SK-N-SH (cell line): ENCODE data around the gene MS4A4A. TPM values are rescaled to one million over a fixed set of nuclear protein-coding genes. Genes with fewer than 3 reads are reported as not detected.

Experiments
- CTCF ChIA-PET: fragments of 300-600, 350-600 bp; formaldehyde crosslinking; extraction: SDS; loops from one replicate; lab custom pipeline; 2021; lab: Yijun Ruan, JAX
- POLR2A ChIA-PET: fragments of 350-600 bp; sonication (Branson Sonifier 250); formaldehyde crosslinking; extraction: SDS; loops from one replicate; lab custom pipeline; 2020; ENCODE audit warnings: antibody characterized with exemption, inconsistent platforms; lab: Yijun Ruan, JAX
- DNase-seq: peaks from one replicate; pipeline ENCODE4 v3.0.0; 2012
- H2AFZ ChIP-seq: fragments of 200-600 bp; sonication (generic); 2 replicates; pipeline ENCODE4 v1.8.1; 2016; ENCODE audit warnings: antibody characterized with exemption, mild to moderate bottlenecking, low read depth
- H3F3A ChIP-seq: fragments of 200-600 bp; sonication (generic); replicated peaks from 2 replicates; pipeline ENCODE3; 2016; ENCODE audit warnings: antibody characterized with exemption, mild to moderate bottlenecking; ENCODE audit not compliant: insufficient read depth
- H3K27ac ChIP-seq, 2 experiments: fragments of 200-500 bp in 1 of 2; fragments of 200-600 bp in 1 of 2; sonication (Bioruptor generic) in 1 of 2; sonication (generic), shearing (Covaris generic) in 1 of 2; 2 replicates each; pipeline versions ENCODE4 v1.5.1 to v1.6.1; 2014 to 2016; ENCODE audit warnings: low read depth in 2 of 2, inconsistent platforms in 1 of 2, low read length in 1 of 2, mild to moderate bottlenecking in 1 of 2, mixed read lengths in 1 of 2
- H3K27me3 ChIP-seq: fragments of 200-600 bp; sonication (generic), shearing (Covaris generic); 2 replicates; pipeline ENCODE4 v1.6.1; 2016; ENCODE audit warnings: mixed run types; ENCODE audit not compliant: insufficient read depth
- H3K36me3 ChIP-seq, 2 experiments: fragments of 200-500 bp in 1 of 2; fragments of 200-600 bp in 1 of 2; sonication (Bioruptor generic) in 1 of 2; sonication (generic) in 1 of 2; replicated peaks in 1 of 2; 2 replicates each; pipeline versions ENCODE3 to v1.5.1; 2014 to 2016; ENCODE audit warnings: low read length in 1 of 2, mild to moderate bottlenecking in 1 of 2; ENCODE audit not compliant: insufficient read depth in 2 of 2, control insufficient read depth in 1 of 2
- H3K4me1 ChIP-seq, 2 experiments: fragments of 200-500 bp in 1 of 2; fragments of 200-600 bp in 1 of 2; sonication (Bioruptor generic) in 1 of 2; sonication (generic), shearing (Covaris generic) in 1 of 2; 2 replicates each; pipeline versions ENCODE4 v1.5.1 to v1.6.1; 2014 to 2016; ENCODE audit warnings: low read depth in 1 of 2, low read length in 1 of 2, mixed run types in 1 of 2; ENCODE audit not compliant: insufficient read depth in 2 of 2, control insufficient read depth in 1 of 2
- H3K4me2 ChIP-seq: fragments of 200-600 bp; sonication (generic), shearing (Covaris generic); 2 replicates; pipeline ENCODE4 v1.6.1; 2017; ENCODE audit warnings: mixed run types
- H3K4me3 ChIP-seq, 2 experiments: fragments of 200-500 bp in 1 of 2; fragments of 200-600 bp in 1 of 2; sonication (Bioruptor generic) in 1 of 2; sonication (generic), shearing (Covaris generic) in 1 of 2; 2 replicates each; pipeline versions ENCODE4 v1.5.1 to v1.8.1; 2014 to 2016; ENCODE audit warnings: low read depth in 2 of 2, inconsistent platforms in 1 of 2, low read length in 1 of 2, mild to moderate bottlenecking in 1 of 2, mixed read lengths in 1 of 2, moderate library complexity in 1 of 2
- H3K79me2 ChIP-seq: fragments of 200-600 bp; sonication (generic); 2 replicates; pipeline ENCODE4 v1.8.1; 2017; ENCODE audit warnings: mild to moderate bottlenecking; ENCODE audit not compliant: insufficient read depth
- H3K9ac ChIP-seq: fragments of 200-600 bp; sonication (generic); 2 replicates; pipeline ENCODE4 v1.6.1; 2017; ENCODE audit warnings: mixed run types
- H3K9me2 ChIP-seq: fragments of 200-600 bp; sonication (generic); 2 replicates; pipeline ENCODE4 v1.6.1; 2017; ENCODE audit warnings: mixed run types
- H3K9me3 ChIP-seq: fragments of 200-600 bp; sonication (generic); 2 replicates; pipeline ENCODE4 v1.6.1; 2017; ENCODE audit warnings: mixed run types, mild to moderate bottlenecking, moderate library complexity
- H4K20me1 ChIP-seq: fragments of 200-600 bp; sonication (generic); 2 replicates; pipeline ENCODE4 v1.6.1; 2017; ENCODE audit warnings: mild to moderate bottlenecking, mixed run types; ENCODE audit not compliant: insufficient read depth
- CHD2 ChIP-seq: fragments of 150-350 bp; IDR thresholded peaks from 2 replicates; pipeline ENCODE4 v1.6.1; 2018; ENCODE audit warnings: low read length; ENCODE audit not compliant: partially characterized antibody
- FOSL2 ChIP-seq: IDR thresholded peaks from 2 replicates; pipeline ENCODE4 v1.4.0; 2012; ENCODE audit warnings: low read depth, mild to moderate bottlenecking, moderate library complexity, borderline replicate concordance
- FOXM1 ChIP-seq: IDR thresholded peaks from 2 replicates; pipeline ENCODE4 v1.4.0; 2012; ENCODE audit warnings: low read depth, mild to moderate bottlenecking
- GABPA ChIP-seq: IDR thresholded peaks from 2 replicates; pipeline ENCODE4 v1.4.0; 2012; ENCODE audit warnings: low read depth, mild to moderate bottlenecking
- MEF2A ChIP-seq: IDR thresholded peaks from 2 replicates; pipeline ENCODE4 v1.4.0; 2012; ENCODE audit warnings: low read depth, borderline replicate concordance
- NRF1 ChIP-seq: IDR thresholded peaks from 2 replicates; pipeline ENCODE4 v1.6.1; 2012; ENCODE audit warnings: low read depth, mild to moderate bottlenecking, low read length
- RAD21 ChIP-seq: IDR thresholded peaks from 2 replicates; pipeline ENCODE4 v1.6.1; 2012; ENCODE audit warnings: mild to moderate bottlenecking, low read length
- RFX5 ChIP-seq: IDR thresholded peaks from 2 replicates; pipeline ENCODE4 v1.6.1; 2012; ENCODE audit warnings: mild to moderate bottlenecking, improper control_type of control experiment, low read length
- SIN3A ChIP-seq: IDR thresholded peaks from 2 replicates; pipeline ENCODE4 v1.6.1; 2012; ENCODE audit warnings: low read depth, mild to moderate bottlenecking, low read length, moderate library complexity, borderline replicate concordance
- TCF12 ChIP-seq: IDR thresholded peaks from 2 replicates; pipeline ENCODE4 v1.4.0; 2012
- WGBS: methylation state at CpG from one replicate; pipeline ENCODE4 v1.1.6; 2017; ENCODE audit warnings: low lambda C conversion rate; 5-methylcytosine and 5-hydroxymethylcytosine counted together
- polyA plus RNA-seq, 3 experiments: library from polyadenylated mRNA; depleted of rRNA; stranded (reverse); fragments of >200 nt; gene quantifications; 2 replicates each; pipeline ENCODE4 v1.2.3, GENCODE V29; 2012
- TF ChIP-seq, protein P1 (sequence below): IDR thresholded peaks from 2 replicates; pipeline ENCODE4 v1.6.1; 2012; ENCODE audit warnings: mild to moderate bottlenecking, low read depth, low read length, moderate library complexity
- TF ChIP-seq, protein P2 (sequence below): fragments of 150-350 bp; IDR thresholded peaks from 2 replicates; pipeline ENCODE4 v1.6.1; 2017; ENCODE audit warnings: antibody characterized with exemption, low read length, low read depth, borderline replicate concordance
- TF ChIP-seq, protein P3 (sequence below): IDR thresholded peaks from 2 replicates; pipeline ENCODE4 v1.4.0; 2012; ENCODE audit warnings: low read depth, borderline replicate concordance
- TF ChIP-seq, protein P4 (sequence below): IDR thresholded peaks from 2 replicates; pipeline ENCODE4 v1.4.0; 2012; ENCODE audit warnings: low read depth, borderline replicate concordance
- TF ChIP-seq, protein P5 (sequence below): IDR thresholded peaks from 2 replicates; pipeline ENCODE4; 2012
- TF ChIP-seq, protein P6 (sequence below): fragments of 200-600 bp; sonication (generic); IDR thresholded peaks from 2 replicates; pipeline ENCODE4 v1.6.1; 2017; ENCODE audit warnings: antibody characterized with exemption, mild to moderate bottlenecking, moderate library complexity

The MS4A4A gene
- polyA plus RNA-seq, 1 of the 3 experiments (the other 2 are of a cell fraction): not detected

DNA sequence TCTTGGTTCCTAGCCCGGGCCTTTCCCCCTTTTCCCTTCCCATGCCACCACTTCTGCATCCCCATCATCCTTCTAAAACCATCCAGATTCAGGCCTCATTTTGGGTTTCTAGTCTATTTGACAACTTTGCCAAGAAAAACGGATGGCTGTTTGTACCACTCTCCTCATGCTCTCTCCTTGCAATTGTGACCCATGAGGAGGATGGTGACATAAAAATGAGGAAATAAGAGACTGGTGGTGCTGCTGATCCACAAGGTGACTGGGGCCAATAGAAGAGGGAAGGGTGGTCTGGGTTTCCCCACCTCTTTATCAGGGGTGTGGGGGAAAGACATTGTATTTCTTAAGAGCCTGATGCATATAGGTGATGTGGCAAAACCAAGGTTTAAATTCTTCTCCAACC is 1.0 kb downstream of the MS4A4A start (continued):
- TF ChIP-seq, protein P1, sequence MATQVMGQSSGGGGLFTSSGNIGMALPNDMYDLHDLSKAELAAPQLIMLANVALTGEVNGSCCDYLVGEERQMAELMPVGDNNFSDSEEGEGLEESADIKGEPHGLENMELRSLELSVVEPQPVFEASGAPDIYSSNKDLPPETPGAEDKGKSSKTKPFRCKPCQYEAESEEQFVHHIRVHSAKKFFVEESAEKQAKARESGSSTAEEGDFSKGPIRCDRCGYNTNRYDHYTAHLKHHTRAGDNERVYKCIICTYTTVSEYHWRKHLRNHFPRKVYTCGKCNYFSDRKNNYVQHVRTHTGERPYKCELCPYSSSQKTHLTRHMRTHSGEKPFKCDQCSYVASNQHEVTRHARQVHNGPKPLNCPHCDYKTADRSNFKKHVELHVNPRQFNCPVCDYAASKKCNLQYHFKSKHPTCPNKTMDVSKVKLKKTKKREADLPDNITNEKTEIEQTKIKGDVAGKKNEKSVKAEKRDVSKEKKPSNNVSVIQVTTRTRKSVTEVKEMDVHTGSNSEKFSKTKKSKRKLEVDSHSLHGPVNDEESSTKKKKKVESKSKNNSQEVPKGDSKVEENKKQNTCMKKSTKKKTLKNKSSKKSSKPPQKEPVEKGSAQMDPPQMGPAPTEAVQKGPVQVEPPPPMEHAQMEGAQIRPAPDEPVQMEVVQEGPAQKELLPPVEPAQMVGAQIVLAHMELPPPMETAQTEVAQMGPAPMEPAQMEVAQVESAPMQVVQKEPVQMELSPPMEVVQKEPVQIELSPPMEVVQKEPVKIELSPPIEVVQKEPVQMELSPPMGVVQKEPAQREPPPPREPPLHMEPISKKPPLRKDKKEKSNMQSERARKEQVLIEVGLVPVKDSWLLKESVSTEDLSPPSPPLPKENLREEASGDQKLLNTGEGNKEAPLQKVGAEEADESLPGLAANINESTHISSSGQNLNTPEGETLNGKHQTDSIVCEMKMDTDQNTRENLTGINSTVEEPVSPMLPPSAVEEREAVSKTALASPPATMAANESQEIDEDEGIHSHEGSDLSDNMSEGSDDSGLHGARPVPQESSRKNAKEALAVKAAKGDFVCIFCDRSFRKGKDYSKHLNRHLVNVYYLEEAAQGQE: no peak
- TF ChIP-seq RAD21 (no peak), SIN3A (no peak), NRF1 (no peak), RFX5 (no peak)

DNA sequence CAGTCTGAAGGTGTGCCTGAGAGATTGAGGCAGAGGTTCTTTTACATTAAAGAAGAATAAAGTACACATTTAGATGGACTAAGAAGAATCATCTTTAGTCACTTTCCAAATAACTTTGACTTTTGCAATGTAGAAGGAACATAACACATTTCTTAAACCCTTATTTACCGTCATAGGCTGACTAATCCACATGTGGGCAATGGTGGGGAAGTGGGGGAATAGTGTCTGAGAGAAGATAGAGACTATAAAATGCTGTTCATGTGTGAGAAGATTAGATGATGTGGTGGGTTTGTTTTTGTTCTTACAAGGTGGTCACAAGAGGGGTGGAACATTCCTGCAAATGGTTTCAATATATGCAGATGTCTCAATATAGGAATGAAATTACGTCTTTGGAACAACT is 1.8 kb downstream of the MS4A4A start:
- no peak overlapping the region for H3K9ac ChIP-seq
- POLR2A ChIA-PET: no interaction called here
- no peaks in the 10 kb centered on the region for H3K27me3 ChIP-seq
- DNase-seq: no peak
- H3K79me2 ChIP-seq: no peaks in the 10 kb centered on the region
- H3K9me3 ChIP-seq: no peaks in the 10 kb centered on the region
- WGBS: 2% methylated on average over 2 of the region's 2 CpGs
- H3K9me2 ChIP-seq: no peaks in the 10 kb centered on the region
- H2AFZ ChIP-seq: no peak overlapping the region
- H3K36me3 ChIP-seq: no peaks in the 10 kb centered on the region
- TF ChIP-seq RFX5 (no peak), MEF2A (no peak), CHD2 (no peak), GABPA (no peak), FOSL2 (no peak), SIN3A (no peak), FOXM1 (no peak), TCF12 (no peak)
- TF ChIP-seq, protein P2, sequence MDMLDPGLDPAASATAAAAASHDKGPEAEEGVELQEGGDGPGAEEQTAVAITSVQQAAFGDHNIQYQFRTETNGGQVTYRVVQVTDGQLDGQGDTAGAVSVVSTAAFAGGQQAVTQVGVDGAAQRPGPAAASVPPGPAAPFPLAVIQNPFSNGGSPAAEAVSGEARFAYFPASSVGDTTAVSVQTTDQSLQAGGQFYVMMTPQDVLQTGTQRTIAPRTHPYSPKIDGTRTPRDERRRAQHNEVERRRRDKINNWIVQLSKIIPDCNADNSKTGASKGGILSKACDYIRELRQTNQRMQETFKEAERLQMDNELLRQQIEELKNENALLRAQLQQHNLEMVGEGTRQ: no peak
- TF ChIP-seq, protein P1: no peak
- TF ChIP-seq, protein P3, sequence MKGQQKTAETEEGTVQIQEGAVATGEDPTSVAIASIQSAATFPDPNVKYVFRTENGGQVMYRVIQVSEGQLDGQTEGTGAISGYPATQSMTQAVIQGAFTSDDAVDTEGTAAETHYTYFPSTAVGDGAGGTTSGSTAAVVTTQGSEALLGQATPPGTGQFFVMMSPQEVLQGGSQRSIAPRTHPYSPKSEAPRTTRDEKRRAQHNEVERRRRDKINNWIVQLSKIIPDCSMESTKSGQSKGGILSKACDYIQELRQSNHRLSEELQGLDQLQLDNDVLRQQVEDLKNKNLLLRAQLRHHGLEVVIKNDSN: no peak
- TF ChIP-seq, protein P4, sequence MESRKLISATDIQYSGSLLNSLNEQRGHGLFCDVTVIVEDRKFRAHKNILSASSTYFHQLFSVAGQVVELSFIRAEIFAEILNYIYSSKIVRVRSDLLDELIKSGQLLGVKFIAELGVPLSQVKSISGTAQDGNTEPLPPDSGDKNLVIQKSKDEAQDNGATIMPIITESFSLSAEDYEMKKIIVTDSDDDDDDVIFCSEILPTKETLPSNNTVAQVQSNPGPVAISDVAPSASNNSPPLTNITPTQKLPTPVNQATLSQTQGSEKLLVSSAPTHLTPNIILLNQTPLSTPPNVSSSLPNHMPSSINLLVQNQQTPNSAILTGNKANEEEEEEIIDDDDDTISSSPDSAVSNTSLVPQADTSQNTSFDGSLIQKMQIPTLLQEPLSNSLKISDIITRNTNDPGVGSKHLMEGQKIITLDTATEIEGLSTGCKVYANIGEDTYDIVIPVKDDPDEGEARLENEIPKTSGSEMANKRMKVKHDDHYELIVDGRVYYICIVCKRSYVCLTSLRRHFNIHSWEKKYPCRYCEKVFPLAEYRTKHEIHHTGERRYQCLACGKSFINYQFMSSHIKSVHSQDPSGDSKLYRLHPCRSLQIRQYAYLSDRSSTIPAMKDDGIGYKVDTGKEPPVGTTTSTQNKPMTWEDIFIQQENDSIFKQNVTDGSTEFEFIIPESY: no peak
- TF ChIP-seq, protein P5, sequence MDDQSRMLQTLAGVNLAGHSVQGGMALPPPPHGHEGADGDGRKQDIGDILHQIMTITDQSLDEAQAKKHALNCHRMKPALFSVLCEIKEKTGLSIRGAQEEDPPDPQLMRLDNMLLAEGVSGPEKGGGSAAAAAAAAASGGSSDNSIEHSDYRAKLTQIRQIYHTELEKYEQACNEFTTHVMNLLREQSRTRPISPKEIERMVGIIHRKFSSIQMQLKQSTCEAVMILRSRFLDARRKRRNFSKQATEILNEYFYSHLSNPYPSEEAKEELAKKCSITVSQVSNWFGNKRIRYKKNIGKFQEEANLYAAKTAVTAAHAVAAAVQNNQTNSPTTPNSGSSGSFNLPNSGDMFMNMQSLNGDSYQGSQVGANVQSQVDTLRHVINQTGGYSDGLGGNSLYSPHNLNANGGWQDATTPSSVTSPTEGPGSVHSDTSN: no peak
- TF ChIP-seq, protein P6, sequence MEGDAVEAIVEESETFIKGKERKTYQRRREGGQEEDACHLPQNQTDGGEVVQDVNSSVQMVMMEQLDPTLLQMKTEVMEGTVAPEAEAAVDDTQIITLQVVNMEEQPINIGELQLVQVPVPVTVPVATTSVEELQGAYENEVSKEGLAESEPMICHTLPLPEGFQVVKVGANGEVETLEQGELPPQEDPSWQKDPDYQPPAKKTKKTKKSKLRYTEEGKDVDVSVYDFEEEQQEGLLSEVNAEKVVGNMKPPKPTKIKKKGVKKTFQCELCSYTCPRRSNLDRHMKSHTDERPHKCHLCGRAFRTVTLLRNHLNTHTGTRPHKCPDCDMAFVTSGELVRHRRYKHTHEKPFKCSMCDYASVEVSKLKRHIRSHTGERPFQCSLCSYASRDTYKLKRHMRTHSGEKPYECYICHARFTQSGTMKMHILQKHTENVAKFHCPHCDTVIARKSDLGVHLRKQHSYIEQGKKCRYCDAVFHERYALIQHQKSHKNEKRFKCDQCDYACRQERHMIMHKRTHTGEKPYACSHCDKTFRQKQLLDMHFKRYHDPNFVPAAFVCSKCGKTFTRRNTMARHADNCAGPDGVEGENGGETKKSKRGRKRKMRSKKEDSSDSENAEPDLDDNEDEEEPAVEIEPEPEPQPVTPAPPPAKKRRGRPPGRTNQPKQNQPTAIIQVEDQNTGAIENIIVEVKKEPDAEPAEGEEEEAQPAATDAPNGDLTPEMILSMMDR: no peak
- TF ChIP-seq, all 33 proteins: peak for 0
- Histone ChIP-seq H3K4me2 (no peak overlapping the region), H3K4me3 (no peak overlapping the region), H3K27ac (no peak overlapping the region), H3K4me1 (no peaks in the 10 kb centered on the region), H3F3A (no peaks in the 10 kb centered on the region), H4K20me1 (no peaks in the 10 kb centered on the region)
- CTCF ChIA-PET: no interaction called here
